Cortex of kidney (tissue), 1 donor: ENCODE measurements around the gene DTL.
A peak's percentile ranks its signal among the peaks of the same experiment; 100 is the strongest.

Source experiments
- DNase-seq: peaks from one replicate; lab custom pipeline; 2025; lab: John Stamatoyannopoulos, UW

Gene DTL

GRCh38 chr1:212127221-212127620 lies 91.7 kb downstream of the DTL start:
- no peak for DNase-seq

- no peak for DNase-seq
Measured at GRCh38 chr1:212129781-212130180, 94.2 kb downstream of the DTL start.

GRCh38 chr1:212132025-212132424 lies 96.5 kb downstream of the DTL start:
- no peak for DNase-seq

- DNase-seq, result no peak
Measured at GRCh38 chr1:212133319-212133718, 97.8 kb downstream of the DTL start.

- no peak for DNase-seq
Measured at GRCh38 chr1:212135166-212135565, 99.6 kb downstream of the DTL start.

GRCh38 chr1:212137854-212138253 lies 102.3 kb downstream of the DTL start:
- no peak for DNase-seq

GRCh38 chr1:212138457-212138856 lies 102.9 kb downstream of the DTL start:
- DNase-seq, result no peak

GRCh38 chr1:212139526-212140135 lies 104.1 kb downstream of the DTL start:
- no peak for DNase-seq

- no peak for DNase-seq
Measured at GRCh38 chr1:212141404-212141803, 105.9 kb downstream of the DTL start.

- no peak for DNase-seq
Measured at GRCh38 chr1:212142883-212143530, 107.5 kb downstream of the DTL start.

- peak; percentile 7 for DNase-seq
Measured at GRCh38 chr1:212147581-212148033, 112.1 kb downstream of the DTL start.

- DNase-seq, result no peak
Measured at GRCh38 chr1:212149566-212149965, 114.0 kb downstream of the DTL start.

- no peak for DNase-seq
Measured at GRCh38 chr1:212152308-212152693, 116.8 kb downstream of the DTL start.

- DNase-seq, result no peak
Measured at GRCh38 chr1:212152869-212153268, 117.3 kb downstream of the DTL start.

GRCh38 chr1:212153635-212154034 lies 118.1 kb downstream of the DTL start:
- no peak for DNase-seq
